Sigmoid colon (tissue), 7 donors: ENCODE results near the gene USH2A. TPM values are rescaled to one million over a fixed set of nuclear protein-coding genes. Genes with fewer than 3 reads are reported as not detected.

ENCODE experiments used
- DNase-seq: peaks from one replicate; pipeline ENCODE4 v3.0.0-alpha.2; 2019
- H3K27ac ChIP-seq, 4 donors: fragments of 200-600 bp; sonication (generic); one replicate each; pipeline ENCODE4 v1.5.1; 2016 to 2019; ENCODE audit warnings: mild to moderate bottlenecking in 1 of 4
- H3K27me3 ChIP-seq, 3 donors: fragments of 200-600 bp; sonication (generic); one replicate each; pipeline ENCODE4 v1.5.1; 2019; ENCODE audit warnings: mild to moderate bottlenecking in 1 of 3
- H3K36me3 ChIP-seq, 4 donors: fragments of 200-600 bp; sonication (generic); one replicate each; pipeline ENCODE4 v1.5.1; 2016 to 2019
- H3K4me1 ChIP-seq, 4 donors: fragments of 200-600 bp; sonication (generic); one replicate each; pipeline ENCODE4 v1.5.1; 2017 to 2019
- H3K4me3 ChIP-seq, 4 donors: fragments of 200-600 bp; sonication (generic); one replicate each; pipeline ENCODE4 v1.5.1; 2017 to 2019; ENCODE audit warnings: mild to moderate bottlenecking in 2 of 4, moderate library complexity in 1 of 4
- H3K9me3 ChIP-seq, 4 donors: fragments of 200-600 bp in 3 of 4; sonication (generic) in 3 of 4; one replicate each; pipeline versions ENCODE4 v1.5.1 to v1.6.1; 2013 to 2019
- CTCF ChIP-seq, 4 experiments: fragments of 450-650 bp in 3 of 4; fragments of 200-600 bp in 1 of 4; IDR thresholded peaks; one replicate each; pipeline ENCODE4 v1.5.1; 2016 to 2019; ENCODE audit warnings: antibody characterized with exemption in 4 of 4, mild to moderate bottlenecking in 3 of 4, moderate library complexity in 2 of 4
- EP300 ChIP-seq, 4 donors: sonication (generic); formaldehyde crosslinking; IDR thresholded peaks; one replicate each; pipeline ENCODE4 v1.6.1; 2017; ENCODE audit warnings: antibody characterized with exemption in 4 of 4
- POLR2A ChIP-seq, 2 donors: fragments of 450-650 bp; IDR thresholded peaks; one replicate each; pipeline ENCODE4 v1.6.1; 2016; ENCODE audit warnings: antibody characterized with exemption in 2 of 2, mild to moderate bottlenecking in 2 of 2, moderate library complexity in 2 of 2
- POLR2AphosphoS5 ChIP-seq, 4 donors: sonication (generic); formaldehyde crosslinking; IDR thresholded peaks; one replicate each; pipeline ENCODE4 v1.6.1; 2017; ENCODE audit warnings: antibody characterized with exemption in 4 of 4
- WGBS, 2 donors: extraction: QIAGEN DNeasy Blood & Tissue Kit; methylation state at CpG; one replicate each; pipeline ENCODE4 v1.1.7; 2013; 5-methylcytosine and 5-hydroxymethylcytosine counted together
- intact Hi-C: fragments of 100-400 bp; cut with DNase I; formaldehyde crosslinking; loops from one replicate; pipeline ENCODE4 v1.15.1; 2023
- polyA plus RNA-seq, 3 donors: library from polyadenylated mRNA; stranded (reverse); fragments of 200-250 nt; gene quantifications; one replicate each; pipeline ENCODE4 v1.2.3, GENCODE V29; 2013
- total RNA-seq, 4 donors: library from RNA; depleted of rRNA; stranded (reverse); fragments of >200 nt; gene quantifications; one replicate each; pipeline ENCODE4 v1.1.0, GENCODE V29; 2016
- donor health status: healthy with polysubstance abuse.
- donor health status: Bipolar disorder and iron deficiency.
- donor health status: healthy.

Gene USH2A
- total and polyA plus RNA-seq, 7 donors, result under 0.01 TPM; not detected in 6

- no peaks in the 10 kb centered on the region for H3K27me3 ChIP-seq
Measured at GRCh38 chr1:215894617-215895016, 528.6 kb downstream of the USH2A start.

DNA sequence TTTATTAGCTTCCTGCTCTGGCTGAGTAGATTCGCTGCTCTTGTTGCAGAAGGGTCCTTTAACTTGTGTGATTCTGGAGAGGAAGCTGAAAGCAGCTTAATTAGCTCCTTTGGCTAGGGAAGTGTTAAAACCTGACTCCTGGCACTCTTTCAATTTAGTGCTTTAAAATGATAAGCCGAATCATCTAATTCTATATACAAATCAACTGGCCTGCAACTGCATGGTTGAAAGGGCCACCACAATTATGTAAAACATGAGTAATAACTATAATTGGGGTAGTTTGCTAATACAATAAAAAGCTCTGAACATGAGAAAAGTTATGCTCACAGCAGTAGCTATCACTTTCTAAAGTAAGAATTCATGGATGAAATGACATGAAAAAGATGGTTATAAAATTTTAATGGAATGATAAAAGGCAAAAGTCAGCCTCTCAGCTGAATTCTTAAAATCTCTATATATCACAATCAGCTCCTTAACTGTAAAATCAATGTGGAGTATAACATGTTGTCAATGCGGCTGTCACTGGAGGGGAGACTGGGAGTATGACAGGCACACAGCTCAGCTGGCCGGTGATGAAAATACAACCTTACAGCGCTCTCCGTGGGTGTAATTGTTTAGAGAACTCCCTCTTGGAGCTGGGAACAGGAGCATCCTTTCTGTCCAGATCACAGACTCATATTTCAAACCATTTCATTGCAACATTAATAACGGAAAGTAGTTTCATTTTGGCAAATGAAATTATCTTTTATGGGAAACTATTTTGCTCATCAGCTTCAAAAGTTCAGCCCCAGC, 531.8 kb downstream of the USH2A start:
- TF ChIP-seq POLR2A (IDR thresholded peaks at IDR 0.05) (no peak), POLR2AphosphoS5 (IDR thresholded peaks at IDR 0.05) (no peak), CTCF (IDR thresholded peaks at IDR 0.05) (no peak), EP300 (IDR thresholded peaks at IDR 0.05) (no peak)
- WGBS, 2 donors, result 38 to 54% methylated on average over 7 of the region's 7 CpGs
- Histone ChIP-seq H3K27me3 (no peaks in the 10 kb centered on the region), H3K9me3 (no peaks in the 10 kb centered on the region), H3K36me3 (no peaks in the 10 kb centered on the region), H3K27ac (no peak overlapping the region), H3K4me3 (no peak overlapping the region), H3K4me1 (peaks cover 0 to 7% (median 0%) of the 10 kb centered on the region in 4 donors)
- DNase-seq, result no peak
- intact Hi-C loops, result no loop called here

More at GRCh38 chr1:215894617-215895016, 528.6 kb downstream of the USH2A start:
- 63 to 71% methylated on average over 4 of the region's 4 CpGs for WGBS, 2 donors
- Histone ChIP-seq H3K9me3 (no peaks in the 10 kb centered on the region), H3K27ac (no peak overlapping the region), H3K4me1 (peaks cover 0 to 7% (median 0%) of the 10 kb centered on the region in 4 donors), H3K36me3 (no peaks in the 10 kb centered on the region), H3K4me3 (no peak overlapping the region)
- intact Hi-C loops, result no loop called here
- TF ChIP-seq CTCF (IDR thresholded peaks at IDR 0.05) (no peak), EP300 (IDR thresholded peaks at IDR 0.05) (no peak), POLR2A (IDR thresholded peaks at IDR 0.05) (no peak), POLR2AphosphoS5 (IDR thresholded peaks at IDR 0.05) (no peak)
- no peak for DNase-seq

DNA sequence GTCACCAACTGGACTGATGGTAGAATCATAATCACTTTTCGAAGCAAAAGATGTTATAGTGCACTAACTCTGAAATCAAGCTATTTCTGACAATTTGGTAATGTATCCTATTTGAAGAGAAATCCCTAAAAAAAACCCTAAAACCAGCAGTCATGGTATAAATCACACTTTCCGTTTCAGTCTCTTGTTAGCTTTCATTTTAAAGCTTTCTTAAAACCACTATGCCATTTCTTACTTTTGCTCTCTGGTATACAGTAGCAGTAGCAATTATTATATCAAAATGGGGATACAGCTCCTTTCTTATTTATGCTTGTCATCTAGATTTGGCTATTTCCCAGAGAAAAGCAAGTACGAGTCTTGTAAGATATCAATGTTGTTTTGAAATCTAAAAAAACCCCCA, 532.8 kb downstream of the USH2A start:
- no peaks in the 10 kb centered on the region for H3K36me3 ChIP-seq
- no peak for TF ChIP-seq CTCF (IDR thresholded peaks at IDR 0.05)
- TF ChIP-seq POLR2AphosphoS5 (IDR thresholded peaks at IDR 0.05), result no peak
- no peak for TF ChIP-seq EP300 (IDR thresholded peaks at IDR 0.05)
- TF ChIP-seq POLR2A (IDR thresholded peaks at IDR 0.05), result no peak
- H3K4me3 ChIP-seq, result no peak overlapping the region
- H3K4me1 ChIP-seq, result peaks cover 0 to 7% (median 0%) of the 10 kb centered on the region in 4 donors
- intact Hi-C loops, result no loop called here
- no peak for DNase-seq
- no peaks in the 10 kb centered on the region for H3K27me3 ChIP-seq
- H3K27ac ChIP-seq, result no peak overlapping the region
- WGBS, 2 donors, result 63 to 65% methylated on average over 3 of the region's 3 CpGs
- no peaks in the 10 kb centered on the region for H3K9me3 ChIP-seq

GRCh38 chr1:215889871-215890270, 533.4 kb downstream of the USH2A start:
- H3K27ac ChIP-seq, result no peak overlapping the region
- TF ChIP-seq POLR2AphosphoS5 (IDR thresholded peaks at IDR 0.05), result no peak
- TF ChIP-seq POLR2A (IDR thresholded peaks at IDR 0.05), result no peak
- TF ChIP-seq CTCF (IDR thresholded peaks at IDR 0.05), result no peak
- TF ChIP-seq EP300 (IDR thresholded peaks at IDR 0.05), result no peak
- intact Hi-C loops, result no loop called here
- no peak for DNase-seq
- H3K4me1 ChIP-seq, result peaks cover 0 to 7% (median 0%) of the 10 kb centered on the region in 4 donors
- H3K4me3 ChIP-seq, result no peak overlapping the region
- no peaks in the 10 kb centered on the region for H3K27me3 ChIP-seq
- H3K36me3 ChIP-seq, result no peaks in the 10 kb centered on the region
- H3K9me3 ChIP-seq, result no peaks in the 10 kb centered on the region
- WGBS, 2 donors, result 34 to 59% methylated on average over 3 of the region's 3 CpGs
